Calu3 (cell line): Measurements from ENCODE around the gene TMEM170A. TPM values are rescaled to one million over a fixed set of nuclear protein-coding genes. Genes with fewer than 3 reads are reported as not detected.
"Not testable (repeated sequence)": the region's sequence is repeated elsewhere in the genome, so short reads cannot be mapped to it uniquely, and the experiment has no call there.

ENCODE experiments used
- BruUV-seq: library from RNA; stranded (reverse); fragments of 400-500 nt; replicated peaks from 2 replicates; lab custom pipeline; 2021; lab: Mats Ljungman, UMichigan
- CTCF ChIA-PET: fragments of 300-600 bp; sonication (Branson Sonifier 250); formaldehyde crosslinking; loops from one replicate; lab custom pipeline; 2022; ENCODE audit warnings: antibody characterized with exemption; lab: Charles Lee
- DNase-seq: peaks from one replicate; pipeline ENCODE4 v3.0.0; 2022
- H3K27ac Mint-ChIP-seq: one replicate; pipeline ENCODE4 v1.8.0; 2022; ENCODE audit warnings: mixed read lengths; ENCODE audit not compliant: unreplicated experiment
- H3K27me3 Mint-ChIP-seq: one replicate; pipeline ENCODE4 v1.8.0; 2022; ENCODE audit warnings: mixed read lengths; ENCODE audit not compliant: unreplicated experiment
- H3K36me3 Mint-ChIP-seq: one replicate; pipeline ENCODE4 v1.8.0; 2022; ENCODE audit warnings: mild to moderate bottlenecking, moderate library complexity, mixed read lengths; ENCODE audit not compliant: insufficient read depth, unreplicated experiment
- H3K4me1 Mint-ChIP-seq: one replicate; pipeline ENCODE4 v1.8.0; 2022; ENCODE audit warnings: mild to moderate bottlenecking, low read depth, mixed read lengths; ENCODE audit not compliant: unreplicated experiment
- H3K4me3 Mint-ChIP-seq: one replicate; pipeline ENCODE4 v1.8.0; 2022; ENCODE audit warnings: mild to moderate bottlenecking, low read depth, moderate library complexity, mixed read lengths; ENCODE audit not compliant: unreplicated experiment
- H3K9me3 Mint-ChIP-seq: one replicate; pipeline ENCODE4 v1.8.0; 2022; ENCODE audit warnings: low read depth, mixed read lengths; ENCODE audit not compliant: unreplicated experiment
- CTCF ChIP-seq: fragments of 200-600 bp; IDR thresholded peaks from one replicate; pipeline ENCODE4 v1.8.0; 2022; ENCODE audit warnings: antibody characterized with exemption; ENCODE audit not compliant: unreplicated experiment
- intact Hi-C: fragments of 100-400 bp; cut with micrococcal nuclease; formaldehyde crosslinking; loops from one replicate; pipeline ENCODE4 v1.10.0; 2022; ENCODE audit not compliant: unreplicated experiment
- total RNA-seq: library from RNA; stranded (reverse); gene quantifications from 2 replicates; pipeline ENCODE4 v1.2.3, GENCODE V29; 2022

Gene TMEM170A
- total RNA-seq, 1 experiment from 2014 or later, result 52.5 TPM

DNA sequence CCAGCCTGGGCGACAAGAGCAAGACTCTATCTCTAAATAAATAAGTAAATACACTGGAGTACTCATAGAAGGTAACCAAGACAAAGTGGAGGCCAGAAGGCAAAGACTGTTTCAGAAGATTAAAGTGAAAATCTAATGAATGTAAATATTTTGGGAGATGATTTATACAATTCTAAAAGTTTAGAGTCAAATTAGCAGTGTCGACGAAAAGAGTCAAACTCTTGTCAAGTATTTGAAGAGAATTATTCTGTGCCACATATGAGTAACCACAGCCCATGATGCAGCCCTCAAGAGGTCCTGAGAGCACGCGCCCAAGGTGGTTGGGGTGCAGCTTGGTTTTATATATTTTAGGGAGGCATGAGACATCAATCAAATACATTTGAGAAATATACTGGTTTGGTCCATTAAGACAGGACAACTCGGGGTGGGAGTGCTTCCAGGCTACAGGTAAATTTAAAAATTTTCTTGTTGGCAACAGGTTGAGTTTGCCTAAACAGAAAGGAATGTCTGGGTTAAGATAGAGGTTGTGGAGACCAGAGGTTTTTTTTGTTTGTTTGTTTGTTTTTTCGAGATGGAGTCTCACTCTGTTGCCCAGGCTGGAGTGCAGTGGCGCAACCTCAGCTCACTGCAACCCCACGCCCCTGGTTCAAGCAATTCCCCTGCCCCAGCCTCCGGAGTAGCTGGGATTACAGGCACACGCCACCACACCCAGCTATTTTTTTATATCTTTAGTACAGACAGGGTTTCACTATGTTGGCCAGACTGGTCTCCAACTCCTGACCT lies 34.7 kb downstream of the TMEM170A start:
- H3K27me3 Mint-ChIP-seq, result no peaks in the 10 kb centered on the region
- TF ChIP-seq CTCF, result no peak
- peaks cover 43% of the 10 kb centered on the region for H3K36me3 Mint-ChIP-seq
- CTCF ChIA-PET, result no interaction called here
- no peak for DNase-seq
- no peak overlapping the region for H3K27ac Mint-ChIP-seq
- no peak overlapping the region for H3K4me3 Mint-ChIP-seq
- H3K9me3 Mint-ChIP-seq, result no peaks in the 10 kb centered on the region
- intact Hi-C loops, result loop anchor here (10.0 kb wide), 1 partner anchor 1755 kb away; no protein-coding TSS in a partner anchor
- no TSS peak for BruUV-seq
- H3K4me1 Mint-ChIP-seq, result peaks cover 29% of the 10 kb centered on the region

DNA sequence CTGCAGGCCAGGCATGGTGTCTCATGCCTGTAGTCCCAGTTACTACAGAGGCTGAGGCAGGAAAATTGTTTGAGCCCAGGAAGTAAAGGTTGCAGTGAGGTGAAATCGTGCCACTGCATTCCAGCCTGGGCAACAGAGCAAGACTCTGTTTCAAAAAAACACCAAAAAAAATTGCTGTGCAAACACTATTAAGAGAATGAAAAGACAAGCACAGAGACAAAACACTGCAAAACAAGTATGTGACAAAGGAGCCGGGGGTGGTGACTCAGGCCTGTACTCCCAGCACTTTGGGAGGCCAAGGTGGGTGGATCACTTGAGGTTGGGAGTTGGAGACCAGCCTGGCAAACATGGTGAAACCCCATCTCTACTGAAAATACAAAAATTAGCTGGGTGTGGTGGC lies 38.0 kb downstream of the TMEM170A start:
- CTCF ChIA-PET, H3K4me3 Mint-ChIP-seq, H3K27me3 Mint-ChIP-seq: not testable (repeated sequence)

DNA sequence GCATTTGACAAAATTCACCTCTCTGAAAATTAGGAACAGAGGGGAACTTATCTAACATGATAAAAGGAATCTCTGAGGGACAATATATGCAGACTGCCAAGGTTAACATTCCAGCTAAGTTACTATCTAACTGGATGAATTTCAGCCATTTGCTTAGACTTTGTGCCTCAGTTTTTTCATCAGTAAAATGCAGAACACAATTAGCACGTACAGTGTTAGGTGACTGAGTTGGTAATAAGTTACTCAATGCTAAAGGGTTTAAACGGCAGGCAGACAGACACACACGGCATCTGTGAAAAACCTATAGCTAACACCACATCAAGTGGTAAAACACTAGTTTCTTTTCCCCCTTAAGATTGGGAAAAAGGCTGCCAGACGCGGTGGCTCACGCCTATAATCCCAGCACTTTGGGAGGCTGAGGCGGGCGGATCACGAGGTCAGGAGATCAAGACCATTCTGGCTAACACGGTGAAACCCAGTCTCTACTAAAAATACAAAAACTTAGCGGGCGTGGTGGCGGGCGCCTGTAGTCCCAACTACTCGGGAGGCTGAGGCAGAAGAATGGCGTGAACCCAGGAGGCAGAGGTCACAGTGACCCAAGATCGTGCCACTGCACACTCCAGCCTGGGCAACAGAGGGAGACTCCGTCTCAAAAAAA lies 40.3 kb downstream of the TMEM170A start:
- H3K4me1 Mint-ChIP-seq, result peaks cover 31% of the 10 kb centered on the region
- BruUV-seq, intact Hi-C loops, H3K4me3 Mint-ChIP-seq, CTCF ChIA-PET, H3K36me3 Mint-ChIP-seq, DNase-seq, H3K27me3 Mint-ChIP-seq, H3K27ac Mint-ChIP-seq, H3K9me3 Mint-ChIP-seq: not testable (repeated sequence)

More for the DNA sequence above, 38.0 kb downstream of the TMEM170A start:
- BruUV-seq, H3K9me3 Mint-ChIP-seq, DNase-seq, H3K27ac Mint-ChIP-seq, intact Hi-C loops: not testable (repeated sequence)
- Mint-ChIP-seq H3K4me1 (peaks cover 25% of the 10 kb centered on the region), H3K36me3 (peaks cover 13% of the 10 kb centered on the region)

DNA sequence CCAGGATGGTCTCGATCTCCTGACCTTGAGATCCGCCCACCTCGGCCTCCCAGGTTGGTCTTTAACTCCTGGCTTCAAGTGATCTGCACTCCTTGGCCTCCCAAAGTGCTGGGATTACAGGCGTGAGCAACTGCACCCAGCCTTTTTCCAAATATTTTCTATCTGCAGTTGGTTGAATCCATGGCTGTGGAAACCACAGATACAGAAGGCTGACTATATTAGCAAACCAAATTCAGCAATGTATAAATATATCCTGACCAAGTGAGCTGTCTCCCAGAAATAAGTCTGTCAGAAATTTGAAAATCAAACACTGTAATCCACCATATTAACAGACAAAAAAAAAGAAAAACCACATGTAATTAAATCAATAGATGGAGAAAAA lies 40.8 kb downstream of the TMEM170A start:
- peaks cover 29% of the 10 kb centered on the region for H3K4me1 Mint-ChIP-seq
- no peak for DNase-seq
- peaks cover under 1% of the 10 kb centered on the region for H3K36me3 Mint-ChIP-seq
- TF ChIP-seq CTCF, result no peak
- intact Hi-C loops, result no loop called here
- no peaks in the 10 kb centered on the region for H3K9me3 Mint-ChIP-seq
- BruUV-seq, result no TSS peak
- CTCF ChIA-PET, result no interaction called here
- H3K27ac Mint-ChIP-seq, result no peak overlapping the region
- no peaks in the 10 kb centered on the region for H3K27me3 Mint-ChIP-seq
- H3K4me3 Mint-ChIP-seq, result no peak overlapping the region

GRCh38 chr16:75421820-75422126 lies 42.7 kb downstream of the TMEM170A start:
- Mint-ChIP-seq H3K4me1 (peaks cover 22% of the 10 kb centered on the region), H3K27me3 (no peaks in the 10 kb centered on the region), H3K27ac (peak overlapping the region; percentile 29), H3K4me3 (no peak overlapping the region), H3K36me3 (no peaks in the 10 kb centered on the region), H3K9me3 (no peaks in the 10 kb centered on the region)
- intact Hi-C loops, result no loop called here
- DNase-seq, result no peak
- no peak for TF ChIP-seq CTCF
- no TSS peak for BruUV-seq
- CTCF ChIA-PET, result no interaction called here
